ENCODE results near the gene ST3GAL6. TPM values are rescaled to one million over a fixed set of nuclear protein-coding genes. Genes with fewer than 3 reads are reported as not detected.
A peak's percentile ranks its signal among the peaks of the same experiment; 100 is the strongest.

The ST3GAL6 gene
- total and polyA plus RNA-seq, 2 experiments from 2014 or later, result 9.6 to 16.1 TPM

DNA sequence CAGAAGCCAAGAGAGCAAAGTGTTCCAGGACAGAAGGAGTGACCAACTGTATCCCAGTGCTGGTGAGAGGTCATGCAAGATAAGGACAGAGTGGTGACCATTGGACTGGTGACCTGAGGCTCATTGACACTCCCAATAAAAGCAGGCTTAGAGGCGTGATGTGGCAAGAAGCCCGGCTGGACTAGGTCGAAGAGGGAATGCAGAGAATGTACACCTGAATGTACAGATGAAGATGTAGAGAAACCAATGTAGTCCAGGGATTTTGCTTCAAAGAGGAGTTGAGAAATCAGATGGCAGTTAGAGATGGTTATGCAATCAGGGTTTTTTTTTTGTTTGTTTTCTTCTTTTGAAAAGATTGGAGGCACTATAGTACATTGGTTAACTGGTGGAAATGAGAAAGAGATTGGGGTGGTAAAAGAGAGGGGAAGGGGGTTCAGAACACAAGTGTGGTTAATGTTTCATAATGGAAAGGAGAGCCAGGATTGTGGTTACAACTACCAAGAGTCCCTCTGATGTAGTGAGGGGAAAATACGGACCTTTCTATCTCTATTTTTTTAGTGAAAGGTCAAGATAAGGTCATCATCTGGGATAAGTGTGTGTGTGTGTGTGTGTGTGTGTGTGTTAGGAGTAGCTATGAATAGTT, 23.3 kb downstream of the ST3GAL6 start:
- Histone ChIP-seq H3K9me2 (replicated peaks; ENCODE audit: insufficient read depth) (no peaks in the 10 kb centered on the region), H3K4me2 (no peak overlapping the region), H3K9me3 (ENCODE audit: low read depth) (no peaks in the 10 kb centered on the region), H3K4me1 (ENCODE audit: insufficient read depth) (peaks cover 5% of the 10 kb centered on the region), H3K36me3 (replicated peaks; ENCODE audit: insufficient read depth, low read depth) (no peaks in the 10 kb centered on the region), H3K27me3 (no peaks in the 10 kb centered on the region), H3K79me2 (no peaks in the 10 kb centered on the region), H3K4me3 (no peak overlapping the region), H3K27ac (peak overlapping the region; percentile 25), H2AFZ (no peak overlapping the region), H4K20me1 (ENCODE audit: insufficient read depth, poor library complexity, severe bottlenecking) (no peaks in the 10 kb centered on the region)
- TF ChIP-seq, protein P1, sequence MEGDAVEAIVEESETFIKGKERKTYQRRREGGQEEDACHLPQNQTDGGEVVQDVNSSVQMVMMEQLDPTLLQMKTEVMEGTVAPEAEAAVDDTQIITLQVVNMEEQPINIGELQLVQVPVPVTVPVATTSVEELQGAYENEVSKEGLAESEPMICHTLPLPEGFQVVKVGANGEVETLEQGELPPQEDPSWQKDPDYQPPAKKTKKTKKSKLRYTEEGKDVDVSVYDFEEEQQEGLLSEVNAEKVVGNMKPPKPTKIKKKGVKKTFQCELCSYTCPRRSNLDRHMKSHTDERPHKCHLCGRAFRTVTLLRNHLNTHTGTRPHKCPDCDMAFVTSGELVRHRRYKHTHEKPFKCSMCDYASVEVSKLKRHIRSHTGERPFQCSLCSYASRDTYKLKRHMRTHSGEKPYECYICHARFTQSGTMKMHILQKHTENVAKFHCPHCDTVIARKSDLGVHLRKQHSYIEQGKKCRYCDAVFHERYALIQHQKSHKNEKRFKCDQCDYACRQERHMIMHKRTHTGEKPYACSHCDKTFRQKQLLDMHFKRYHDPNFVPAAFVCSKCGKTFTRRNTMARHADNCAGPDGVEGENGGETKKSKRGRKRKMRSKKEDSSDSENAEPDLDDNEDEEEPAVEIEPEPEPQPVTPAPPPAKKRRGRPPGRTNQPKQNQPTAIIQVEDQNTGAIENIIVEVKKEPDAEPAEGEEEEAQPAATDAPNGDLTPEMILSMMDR (IDR thresholded peaks at IDR 0.05; ENCODE audit: poor library complexity), result no peak
- TF ChIP-seq EZH2phosphoT487 (IDR thresholded peaks at IDR 0.05; ENCODE audit: low read depth, severe bottlenecking, unreplicated experiment) (no peak), EZH2 (IDR thresholded peaks at IDR 0.05; ENCODE audit: borderline replicate concordance) (no peak)
- WGBS (ENCODE audit: low lambda C conversion rate, missing lambda C conversion rate), result 65% methylated on average over 4 of the region's 4 CpGs
- DNase-seq (ENCODE audit: low spot score), result no peak

DNA sequence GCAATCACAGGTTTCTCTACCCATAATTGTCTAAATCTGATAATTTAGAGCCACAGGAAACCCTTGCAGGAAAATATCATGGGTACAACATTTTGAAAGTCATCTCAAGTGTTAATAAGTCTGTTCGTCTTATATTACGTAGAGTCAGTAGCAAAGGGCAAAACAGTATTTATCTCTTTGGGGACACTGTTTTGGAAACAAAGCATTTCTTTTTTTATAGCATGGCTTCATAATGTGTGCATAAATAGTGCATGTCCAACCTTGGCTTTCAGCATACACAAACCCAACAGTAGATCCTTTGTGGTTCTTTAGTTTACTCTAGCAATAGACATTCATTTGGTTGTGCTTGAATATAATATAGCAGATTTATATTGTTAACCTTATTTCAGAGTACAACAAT, 24.0 kb downstream of the ST3GAL6 start:
- Histone ChIP-seq H3K9me2 (replicated peaks; ENCODE audit: insufficient read depth) (no peaks in the 10 kb centered on the region), H3K9me3 (ENCODE audit: low read depth) (no peaks in the 10 kb centered on the region), H3K27me3 (no peaks in the 10 kb centered on the region), H2AFZ (no peak overlapping the region), H3K36me3 (replicated peaks; ENCODE audit: insufficient read depth, low read depth) (no peaks in the 10 kb centered on the region), H3K4me1 (ENCODE audit: insufficient read depth) (peaks cover 5% of the 10 kb centered on the region), H4K20me1 (ENCODE audit: insufficient read depth, poor library complexity, severe bottlenecking) (no peaks in the 10 kb centered on the region), H3K27ac (no peak overlapping the region), H3K4me2 (no peak overlapping the region), H3K4me3 (no peak overlapping the region), H3K79me2 (no peaks in the 10 kb centered on the region)
- WGBS (ENCODE audit: low lambda C conversion rate, missing lambda C conversion rate), result 90% methylated on average over 2 of the region's 2 CpGs
- no peak for TF ChIP-seq EZH2phosphoT487 (IDR thresholded peaks at IDR 0.05; ENCODE audit: low read depth, severe bottlenecking, unreplicated experiment)
- TF ChIP-seq, protein P1 (IDR thresholded peaks at IDR 0.05; ENCODE audit: poor library complexity), result no peak
- no peak for DNase-seq (ENCODE audit: low spot score)

DNA sequence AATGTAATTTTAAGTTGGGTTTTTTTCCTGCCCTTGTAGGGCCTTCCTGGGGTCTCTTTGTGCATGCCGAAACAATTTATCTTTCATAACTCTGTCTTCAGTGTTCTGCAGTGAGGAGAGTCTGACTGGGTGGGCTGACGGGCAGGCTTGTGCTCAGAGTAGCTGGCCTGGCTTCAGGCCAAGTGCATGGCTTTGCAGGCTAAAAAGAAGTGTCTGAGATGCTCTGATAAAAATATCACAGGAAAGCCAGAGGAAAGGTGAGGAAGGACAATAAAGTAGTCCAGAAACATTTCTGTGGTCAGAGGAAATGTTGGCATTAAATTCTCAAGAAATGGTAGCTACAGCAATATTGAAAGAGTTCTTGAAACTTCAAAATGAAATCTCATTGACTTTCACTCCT, 25.5 kb downstream of the ST3GAL6 start:
- Histone ChIP-seq H3K4me1 (ENCODE audit: insufficient read depth) (peaks cover 5% of the 10 kb centered on the region), H2AFZ (no peak overlapping the region), H3K36me3 (replicated peaks; ENCODE audit: insufficient read depth, low read depth) (no peaks in the 10 kb centered on the region), H3K4me2 (no peak overlapping the region), H3K27ac (no peak overlapping the region), H4K20me1 (ENCODE audit: insufficient read depth, poor library complexity, severe bottlenecking) (no peaks in the 10 kb centered on the region), H3K4me3 (no peak overlapping the region), H3K9me2 (replicated peaks; ENCODE audit: insufficient read depth) (no peaks in the 10 kb centered on the region), H3K27me3 (no peaks in the 10 kb centered on the region), H3K79me2 (no peaks in the 10 kb centered on the region), H3K9me3 (ENCODE audit: low read depth) (no peaks in the 10 kb centered on the region)
- no peak for DNase-seq (ENCODE audit: low spot score)
- 54% methylated on average over 2 of the region's 2 CpGs for WGBS (ENCODE audit: low lambda C conversion rate, missing lambda C conversion rate)
- TF ChIP-seq EZH2phosphoT487 (IDR thresholded peaks at IDR 0.05; ENCODE audit: low read depth, severe bottlenecking, unreplicated experiment) (no peak), EZH2 (IDR thresholded peaks at IDR 0.05; ENCODE audit: borderline replicate concordance) (no peak)
- TF ChIP-seq, protein P1 (IDR thresholded peaks at IDR 0.05; ENCODE audit: poor library complexity), result no peak
